Panc1 (cell line): ENCODE data around the gene DNM3. TPM values are rescaled to one million over a fixed set of nuclear protein-coding genes. Genes with fewer than 3 reads are reported as not detected.

Experiments
- ATAC-seq: fragments of 200-7000 bp; cut with Tn5 transposase; 2 replicates; pipeline ENCODE4 v1.9.1; 2020; ENCODE audit warnings: mild to moderate bottlenecking, moderate library complexity
- BruUV-seq: library from RNA; stranded (reverse); fragments of 400-500 nt; replicated peaks from 2 replicates; lab custom pipeline; 2021; lab: Mats Ljungman, UMichigan
- CTCF ChIA-PET: fragments of 300-600 bp; sonication (Branson Sonifier 250); formaldehyde crosslinking; loops from one replicate; lab custom pipeline; 2022; ENCODE audit warnings: antibody characterized with exemption; lab: Charles Lee
- POLR2A ChIA-PET: fragments of 300-600 bp; sonication (Branson Sonifier 250); formaldehyde crosslinking; loops from one replicate; lab custom pipeline; 2022; ENCODE audit warnings: antibody characterized with exemption; lab: Charles Lee
- DNase-seq: peaks from one replicate; pipeline ENCODE4 v3.0.0-alpha.2; 2010; ENCODE audit warnings: low read depth, low spot score
- H3K27ac ChIP-seq: 2 replicates; pipeline ENCODE4 v1.5.1; 2011; ENCODE audit warnings: mild to moderate bottlenecking, low read length, inconsistent platforms
- H3K27me3 ChIP-seq: fragments of 200-500 bp; sonication (Bioruptor generic); 2 replicates; pipeline ENCODE4 v1.6.0; 2014; ENCODE audit warnings: low read length, inconsistent platforms; ENCODE audit not compliant: control insufficient read depth, insufficient read depth
- H3K36me3 ChIP-seq: fragments of 200-500 bp; sonication (Bioruptor generic); 2 replicates; pipeline ENCODE4 v1.5.1; 2014; ENCODE audit warnings: inconsistent platforms, mild to moderate bottlenecking, low read length, moderate library complexity; ENCODE audit not compliant: control insufficient read depth, insufficient read depth
- H3K4me1 ChIP-seq: 2 replicates; pipeline ENCODE4 v1.5.1; 2011; ENCODE audit warnings: inconsistent platforms, mild to moderate bottlenecking, low read length, moderate library complexity; ENCODE audit not compliant: control insufficient read depth, insufficient read depth
- H3K4me3 ChIP-seq, 2 experiments: 2 replicates each; pipeline ENCODE4 v1.5.1; 2011 to 2012; ENCODE audit warnings: low read depth in 2 of 2, low read length in 2 of 2, mild to moderate bottlenecking in 2 of 2, inconsistent platforms in 1 of 2, moderate library complexity in 1 of 2
- H3K9me3 ChIP-seq: fragments of 200-500 bp; sonication (Bioruptor generic); 2 replicates; pipeline ENCODE4 v1.5.1; 2014; ENCODE audit warnings: low read depth, mild to moderate bottlenecking, inconsistent platforms, low read length, moderate library complexity; ENCODE audit not compliant: control insufficient read depth, insufficient read depth
- CTCF ChIP-seq: fragments of 450-650 bp; IDR thresholded peaks from 2 replicates; pipeline ENCODE4 v1.5.1; 2017; ENCODE audit warnings: mild to moderate bottlenecking
- POLR2AphosphoS5 ChIP-seq: IDR thresholded peaks from 2 replicates; pipeline ENCODE4 v1.6.1; 2012; ENCODE audit warnings: mild to moderate bottlenecking, low read depth, low read length, moderate library complexity
- REST ChIP-seq, 2 experiments: IDR thresholded peaks; 2 replicates each; pipeline ENCODE4 v1.6.1; 2011 to 2012; ENCODE audit warnings: low read depth in 2 of 2, control low read depth in 1 of 2, low read length in 1 of 2, mild to moderate bottlenecking in 1 of 2, moderate library complexity in 1 of 2; ENCODE audit not compliant: insufficient read depth in 1 of 2
- SIN3A ChIP-seq: IDR thresholded peaks from 2 replicates; pipeline ENCODE4 v1.6.1; 2012; ENCODE audit warnings: low read depth, mild to moderate bottlenecking, low read length, moderate library complexity, borderline replicate concordance; ENCODE audit not compliant: insufficient read depth
- TCF7L2 ChIP-seq: IDR thresholded peaks from 2 replicates; pipeline ENCODE4 v1.6.1; 2011; ENCODE audit warnings: mild to moderate bottlenecking, low read depth, low read length, inconsistent platforms
- in situ Hi-C: cut with HindIII; loops from 2 replicates; pipeline ENCODE4 v1.10.0; 2016; ENCODE audit warnings: low sequenced_read_pairs, low pct_unique_long_range_greater_than_20kb
- intact Hi-C: fragments of 100-400 bp; cut with micrococcal nuclease; formaldehyde crosslinking; loops from one replicate; pipeline ENCODE4 v1.10.0; 2022; ENCODE audit not compliant: unreplicated experiment
- total RNA-seq: library from RNA; stranded (reverse); gene quantifications from one replicate; pipeline ENCODE4 v1.2.1, GENCODE V29; 2021; ENCODE audit not compliant: unreplicated experiment

Gene DNM3
- total RNA-seq, 1 experiment from 2014 or later = 0.46 TPM

- TF ChIP-seq TCF7L2 = no peak
- no peak for TF ChIP-seq SIN3A
- TF ChIP-seq CTCF = no peak
- TF ChIP-seq POLR2AphosphoS5 = no peak
- no peak for TF ChIP-seq REST (IDR thresholded peaks at IDR 0.05; ENCODE audit: insufficient read depth in 1 of 2, low read depth in 2 of 2, low read length in 1 of 2)
- no peaks in the 10 kb centered on the region for H3K9me3 ChIP-seq
- CTCF ChIA-PET = interaction anchor here (0.7 to 1.3 kb wide), 3 partner anchors 12 to 440 kb away, joined by 4 to 6 read pairs (median 5); no protein-coding TSS in a partner anchor
- POLR2A ChIA-PET = interaction anchor here (1.2 kb wide), 1 partner anchor 120 kb away, joined by 3 read pairs; no protein-coding TSS in a partner anchor
- H3K27me3 ChIP-seq = no peaks in the 10 kb centered on the region
- in situ Hi-C loops = no loop called here
- peaks cover 2% of the 10 kb centered on the region for H3K36me3 ChIP-seq
- peak overlapping the region; percentile 91 to 98 for H3K4me3 ChIP-seq
- ATAC-seq (no peak), DNase-seq (no peak)
- H3K4me1 ChIP-seq = peaks cover 13% of the 10 kb centered on the region
- intact Hi-C loops = no loop called here
- BruUV-seq = no TSS peak
- peak overlapping the region; percentile 98 for H3K27ac ChIP-seq
Observed at GRCh38 chr1:172442843-172443565, 601.7 kb downstream of the DNM3 start.

- ATAC-seq (peak; percentile 100), DNase-seq (peak; percentile 67)
- POLR2A ChIA-PET = interaction anchor here (1.2 kb wide), 1 partner anchor 121 kb away, joined by 3 read pairs; no protein-coding TSS in a partner anchor
- H3K4me3 ChIP-seq = peak within 1 kb of the TSS; percentile 91 to 98
- TSS peak; percentile 73 for BruUV-seq
- peaks cover 2% of the 10 kb centered on the region for H3K36me3 ChIP-seq
- intact Hi-C loops (no loop called here), in situ Hi-C loops (no loop called here)
- H3K27me3 ChIP-seq = no peaks in the 10 kb centered on the region
- TF ChIP-seq REST (IDR thresholded peaks at IDR 0.05; ENCODE audit: insufficient read depth in 1 of 2, low read depth in 2 of 2, low read length in 1 of 2) (no peak), POLR2AphosphoS5 (peak; percentile 76), SIN3A (peak; percentile 58; the same call in 1 of the 2 replicates), TCF7L2 (no peak), CTCF (peak; percentile 92)
- peaks cover 17% of the 10 kb centered on the region for H3K4me1 ChIP-seq
- CTCF ChIA-PET = interaction anchor here (0.6 to 1.3 kb wide), 4 partner anchors 13 to 441 kb away, joined by 3 to 6 read pairs (median 4); no protein-coding TSS in a partner anchor
- H3K9me3 ChIP-seq = no peaks in the 10 kb centered on the region
- peak within 1 kb of the TSS; percentile 98 for H3K27ac ChIP-seq
Observed at GRCh38 chr1:172443666-172444453, 602.6 kb downstream of the DNM3 start, which contains the start of gene PIGC. Gene PIGC (minus strand): TSS chr1:172444069. CDS start chr1:172442622, 1,447 bp downstream.
